ENCODE data around the gene C20orf204.

DNA sequence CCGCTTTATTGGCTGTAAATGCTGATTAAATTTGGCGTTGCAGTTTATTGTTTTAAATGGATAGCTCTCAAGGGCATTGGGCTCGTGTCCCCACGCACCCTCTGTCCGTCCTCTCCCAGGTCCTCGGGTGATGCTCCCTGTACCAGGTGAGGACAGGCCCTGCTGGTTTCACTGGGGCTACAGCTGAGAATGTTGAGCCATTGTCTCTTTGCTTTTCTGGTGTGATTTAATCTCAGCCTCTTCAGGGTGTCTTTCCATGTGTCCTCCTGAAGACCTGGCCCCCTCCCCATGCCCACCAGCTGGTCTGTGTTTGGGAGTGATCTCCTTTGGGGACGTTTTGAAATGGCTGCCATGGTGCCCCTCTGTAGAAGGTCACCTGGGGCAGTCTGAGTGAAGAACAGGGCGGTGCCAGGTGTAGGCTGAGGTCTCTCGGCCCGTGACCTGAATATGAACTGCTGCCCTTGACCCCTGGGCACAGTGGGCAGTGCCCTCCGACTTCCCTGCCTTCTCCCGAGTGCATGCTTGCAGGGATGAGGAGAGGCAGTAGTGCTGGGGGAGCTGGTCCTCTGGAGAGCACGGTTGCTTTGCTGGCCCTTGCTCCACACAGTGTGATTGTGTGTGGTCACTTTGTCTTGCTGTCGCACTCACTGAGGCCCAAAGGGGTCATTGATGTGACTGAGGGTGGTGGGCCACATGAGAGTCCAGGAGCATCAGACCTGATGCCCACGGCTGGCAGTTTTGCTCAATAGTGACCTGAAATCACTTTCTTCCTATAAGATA lies 12.4 kb upstream of the C20orf204 start:
- no peak for TF ChIP-seq EP300 (IDR thresholded peaks at IDR 0.05; ENCODE audit: borderline replicate concordance in 1 of 2, control insufficient read depth in 1 of 2, low read depth in 2 of 2, low read length in 2 of 2)
- no peak for TF ChIP-seq ASH2L (IDR thresholded peaks at IDR 0.05; ENCODE audit: borderline replicate concordance, low read depth)
- no peak for TF ChIP-seq CTCF (IDR thresholded peaks at IDR 0.05 in 2 of 3, conservative IDR thresholded peaks at IDR 0.05 in 1 of 3; ENCODE audit: control insufficient read depth in 2 of 3, extremely low read depth in 1 of 3, insufficient read depth in 1 of 3, low read depth in 3 of 3, low read length in 3 of 3)
- no peak for TF ChIP-seq KAT2A (conservative IDR thresholded peaks at IDR 0.05; ENCODE audit: control insufficient read depth, low read depth, low read length)

All from GM12878 (cell line).